NB4 (cell line): ENCODE measurements around the gene SULF2.

Experiments used
- DNase-seq: peaks from one replicate; pipeline ENCODE4 v3.0.0; 2010; ENCODE audit warnings: low read depth
- H3K4me3 ChIP-seq: one replicate; pipeline ENCODE4 v1.5.1; 2011; ENCODE audit warnings: mild to moderate bottlenecking, low read depth, low read length, moderate library complexity
- MYC ChIP-seq: IDR thresholded peaks from 2 replicates; pipeline ENCODE4 v1.6.1; 2011; ENCODE audit warnings: low read depth, low read length
- POLR2A ChIP-seq: IDR thresholded peaks from 2 replicates; pipeline ENCODE4 v1.6.1; 2011; ENCODE audit warnings: mild to moderate bottlenecking; ENCODE audit not compliant: insufficient read length; ENCODE audit errors: extremely low read depth
- TF ChIP-seq, protein P1 (sequence below): IDR thresholded peaks from one replicate; pipeline ENCODE4 v1.5.1; 2012; ENCODE audit warnings: low read depth, low read length
- TF ChIP-seq, protein P2 (sequence below): IDR thresholded peaks from 2 replicates; pipeline ENCODE4 v1.6.1; 2011; ENCODE audit warnings: low read depth, low read length

SULF2 gene

GRCh38 chr20:47696856-47697255 lies 88.4 kb downstream of the SULF2 start:
- H3K4me3 ChIP-seq: no peak overlapping the region
- TF ChIP-seq MYC (no peak), POLR2A (no peak)
- TF ChIP-seq, protein P1, sequence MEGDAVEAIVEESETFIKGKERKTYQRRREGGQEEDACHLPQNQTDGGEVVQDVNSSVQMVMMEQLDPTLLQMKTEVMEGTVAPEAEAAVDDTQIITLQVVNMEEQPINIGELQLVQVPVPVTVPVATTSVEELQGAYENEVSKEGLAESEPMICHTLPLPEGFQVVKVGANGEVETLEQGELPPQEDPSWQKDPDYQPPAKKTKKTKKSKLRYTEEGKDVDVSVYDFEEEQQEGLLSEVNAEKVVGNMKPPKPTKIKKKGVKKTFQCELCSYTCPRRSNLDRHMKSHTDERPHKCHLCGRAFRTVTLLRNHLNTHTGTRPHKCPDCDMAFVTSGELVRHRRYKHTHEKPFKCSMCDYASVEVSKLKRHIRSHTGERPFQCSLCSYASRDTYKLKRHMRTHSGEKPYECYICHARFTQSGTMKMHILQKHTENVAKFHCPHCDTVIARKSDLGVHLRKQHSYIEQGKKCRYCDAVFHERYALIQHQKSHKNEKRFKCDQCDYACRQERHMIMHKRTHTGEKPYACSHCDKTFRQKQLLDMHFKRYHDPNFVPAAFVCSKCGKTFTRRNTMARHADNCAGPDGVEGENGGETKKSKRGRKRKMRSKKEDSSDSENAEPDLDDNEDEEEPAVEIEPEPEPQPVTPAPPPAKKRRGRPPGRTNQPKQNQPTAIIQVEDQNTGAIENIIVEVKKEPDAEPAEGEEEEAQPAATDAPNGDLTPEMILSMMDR: no peak
- TF ChIP-seq, protein P2, sequence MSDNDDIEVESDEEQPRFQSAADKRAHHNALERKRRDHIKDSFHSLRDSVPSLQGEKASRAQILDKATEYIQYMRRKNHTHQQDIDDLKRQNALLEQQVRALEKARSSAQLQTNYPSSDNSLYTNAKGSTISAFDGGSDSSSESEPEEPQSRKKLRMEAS: no peak
- DNase-seq: no peak

DNA sequence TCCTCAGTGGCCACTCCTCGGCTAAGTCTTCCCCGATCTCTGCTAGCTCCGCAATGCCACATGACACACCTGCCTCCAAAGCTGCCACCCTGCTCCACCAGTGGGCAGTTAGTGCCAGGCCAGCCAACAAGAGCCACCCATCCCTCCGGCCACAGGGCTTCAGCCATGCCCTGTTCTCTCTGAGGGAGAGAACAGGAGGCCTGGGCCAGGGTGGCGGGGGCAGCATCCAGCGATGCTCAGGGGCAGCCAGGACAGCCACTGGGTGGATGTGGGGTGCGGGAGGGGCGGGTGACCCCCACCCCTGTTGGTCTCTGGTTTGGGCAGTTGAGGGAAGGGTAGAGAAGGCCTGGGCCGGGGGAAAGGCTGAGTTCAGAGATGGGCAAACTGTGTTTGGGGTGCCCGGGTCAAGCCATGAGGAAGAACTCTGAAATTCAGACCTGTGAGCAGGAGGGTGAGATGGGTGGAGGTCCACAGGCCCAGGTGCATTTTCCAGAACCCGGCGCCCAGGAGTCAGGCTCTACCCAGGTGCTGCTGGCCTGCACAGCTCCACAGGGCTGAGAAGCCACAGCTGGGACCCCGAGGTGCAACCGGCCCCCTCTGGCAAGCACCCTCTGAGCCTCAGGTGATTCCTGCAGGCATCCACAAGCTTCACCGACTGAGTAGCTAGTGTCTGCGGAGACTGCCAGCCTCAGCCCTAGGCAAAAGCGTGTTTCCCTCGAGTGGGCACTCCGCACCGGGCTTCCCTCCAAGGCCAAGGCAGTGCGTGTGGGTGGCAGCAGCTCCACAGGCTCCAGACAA lies 91.1 kb downstream of the SULF2 start:
- no peak for DNase-seq
- H3K4me3 ChIP-seq: no peak overlapping the region
- TF ChIP-seq POLR2A: no peak
- TF ChIP-seq MYC: no peak
- TF ChIP-seq, protein P2: no peak
- TF ChIP-seq, protein P1: no peak

GRCh38 chr20:47691625-47692024 lies 93.7 kb downstream of the SULF2 start:
- DNase-seq: peak; percentile 48
- H3K4me3 ChIP-seq: no peak overlapping the region
- TF ChIP-seq, protein P2: no peak
- no peak for TF ChIP-seq POLR2A
- TF ChIP-seq, protein P1: no peak
- no peak for TF ChIP-seq MYC

DNA sequence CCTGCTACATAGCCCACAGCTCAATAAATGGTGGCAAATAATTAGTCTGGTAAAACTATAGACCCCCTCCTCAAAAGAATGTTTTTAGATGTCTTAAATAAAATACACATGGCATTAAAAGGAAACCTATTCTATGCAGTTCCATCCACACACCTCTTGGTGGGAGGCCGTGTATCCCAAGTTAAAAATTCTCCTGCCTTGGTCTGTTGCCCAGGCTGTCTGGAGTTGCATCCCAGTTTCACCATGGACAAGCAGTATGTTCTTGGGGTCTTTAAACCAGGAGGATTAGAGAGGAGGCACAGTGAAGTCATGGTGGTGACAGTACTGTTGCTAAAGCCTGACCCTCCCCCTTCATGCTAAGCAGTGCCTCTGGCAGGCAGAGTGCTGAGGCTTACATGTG lies 95.5 kb downstream of the SULF2 start:
- TF ChIP-seq POLR2A (no peak), MYC (no peak)
- TF ChIP-seq, protein P2: no peak
- TF ChIP-seq, protein P1: no peak
- H3K4me3 ChIP-seq: no peak overlapping the region
- DNase-seq: no peak

GRCh38 chr20:47688385-47689381 lies 96.6 kb downstream of the SULF2 start:
- peak; percentile 21 for DNase-seq
- TF ChIP-seq, protein P2: no peak
- TF ChIP-seq, protein P1: no peak
- TF ChIP-seq MYC: no peak
- no peak for TF ChIP-seq POLR2A
- no peak overlapping the region for H3K4me3 ChIP-seq
